GM21360 (cell line): ENCODE results near the gene DEXI.

ENCODE experiments used
- ATAC-seq: cut with Tn5 transposase; IDR thresholded peaks from one replicate; pipeline ENCODE4 v1.9.1; 2021; ENCODE audit warnings: mild to moderate bottlenecking, moderate library complexity; ENCODE audit not compliant: unreplicated experiment

The DEXI gene

DNA sequence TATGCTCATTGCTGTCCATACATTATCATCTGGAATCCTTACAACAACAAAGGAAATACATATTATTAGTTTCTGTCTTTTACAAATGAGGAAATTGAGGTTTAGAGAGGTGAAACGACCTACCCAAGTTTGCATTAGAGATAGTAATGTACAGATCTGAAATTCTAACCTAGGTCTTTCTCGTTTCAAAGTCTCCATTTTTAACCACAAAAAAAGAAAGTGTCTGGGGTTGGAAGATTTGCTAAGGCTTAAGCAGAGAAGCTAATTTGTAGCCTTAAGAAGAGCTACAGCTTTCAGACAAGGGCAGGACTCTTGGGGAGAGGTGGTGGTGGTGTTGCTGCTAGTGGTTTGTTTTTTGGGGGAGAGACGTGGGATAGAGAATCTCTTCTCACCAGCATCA, 46.1 kb downstream of the DEXI start:
- ATAC-seq = no peak

- ATAC-seq = no peak
Measured at GRCh38 chr16:10895053-10895946, 47.0 kb downstream of the DEXI start.

GRCh38 chr16:10892782-10893318, 49.4 kb downstream of the DEXI start:
- ATAC-seq = no peak

- ATAC-seq = no peak
Measured at GRCh38 chr16:10889855-10890254, 52.4 kb downstream of the DEXI start.

DNA sequence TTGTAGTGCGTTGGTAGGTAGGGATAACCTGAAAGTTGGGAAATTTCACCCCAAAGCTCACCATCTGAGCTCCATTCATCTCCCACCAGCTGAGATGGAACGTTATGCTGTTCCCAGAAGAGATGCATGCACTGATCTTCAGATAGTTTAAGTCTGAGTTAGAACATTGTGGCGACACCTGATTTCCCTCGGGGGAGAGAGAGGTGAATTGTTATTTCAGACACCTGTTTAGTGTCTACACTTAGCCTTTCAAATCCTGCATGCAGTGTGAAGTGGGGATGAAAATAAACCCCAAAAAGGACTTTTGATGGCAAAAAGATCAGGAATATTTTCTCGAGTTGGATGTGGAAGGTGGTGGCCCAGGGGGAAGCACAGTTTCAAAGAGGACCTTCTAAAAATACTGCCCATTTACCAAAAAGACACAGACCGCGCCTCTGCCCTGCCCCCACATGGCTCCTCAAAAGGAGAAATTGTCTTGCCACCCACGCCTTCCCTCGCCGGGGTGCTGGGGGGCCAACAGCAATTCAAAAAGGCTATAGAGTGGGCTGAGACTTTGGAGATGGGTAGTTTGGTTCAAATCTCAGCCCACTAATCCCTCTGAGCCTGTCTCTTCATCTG, 53.8 kb downstream of the DEXI start:
- no peak for ATAC-seq

GRCh38 chr16:10885246-10885645, 57.0 kb downstream of the DEXI start:
- no peak for ATAC-seq

DNA sequence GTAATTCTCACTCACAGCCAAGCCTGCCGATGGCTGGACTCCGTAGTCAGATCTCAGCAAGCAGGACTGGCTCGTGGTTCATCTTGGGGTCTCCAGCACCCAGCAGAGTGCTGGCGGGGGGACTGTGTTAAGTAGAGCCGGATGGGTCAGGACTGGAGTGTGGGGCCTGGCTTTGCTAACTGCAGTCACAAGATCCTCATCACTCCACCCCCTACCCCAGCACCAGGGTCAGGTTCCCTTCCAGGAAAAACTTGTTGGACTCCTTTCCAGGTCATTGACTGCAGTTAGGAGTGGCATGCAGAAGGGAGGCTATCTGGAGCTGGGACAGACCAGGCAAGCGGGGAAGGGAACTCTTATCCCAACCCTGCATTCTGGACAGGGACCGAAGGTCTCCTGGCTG, 59.3 kb downstream of the DEXI start:
- no peak for ATAC-seq

DNA sequence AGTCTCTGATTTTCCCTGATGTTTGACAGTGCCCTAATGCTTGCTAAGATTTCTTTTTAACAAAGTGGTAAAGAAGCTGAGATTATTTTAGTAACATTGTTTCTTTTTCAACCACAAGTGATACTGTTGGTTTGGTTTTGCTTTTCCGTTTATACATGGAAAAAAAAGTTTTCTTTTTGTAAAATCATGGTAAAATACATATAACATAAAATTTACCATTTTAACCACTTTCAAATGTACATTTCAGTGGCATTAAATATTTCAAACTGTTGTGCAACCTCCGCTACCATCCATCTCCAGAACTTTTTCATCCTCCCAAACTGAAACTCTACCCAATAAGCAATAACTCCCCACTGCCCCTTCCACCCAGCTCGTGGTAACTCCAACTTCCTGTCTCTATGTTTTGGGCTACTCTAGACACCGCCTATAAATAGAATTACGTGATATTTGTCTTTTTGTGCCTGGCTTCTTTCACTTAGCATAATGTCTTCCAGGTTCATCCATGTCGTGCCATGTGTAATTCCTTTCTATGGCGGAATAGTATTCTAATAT, 60.7 kb downstream of the DEXI start:
- no peak for ATAC-seq

GRCh38 chr16:10880594-10881452, 61.4 kb downstream of the DEXI start:
- no peak for ATAC-seq

DNA sequence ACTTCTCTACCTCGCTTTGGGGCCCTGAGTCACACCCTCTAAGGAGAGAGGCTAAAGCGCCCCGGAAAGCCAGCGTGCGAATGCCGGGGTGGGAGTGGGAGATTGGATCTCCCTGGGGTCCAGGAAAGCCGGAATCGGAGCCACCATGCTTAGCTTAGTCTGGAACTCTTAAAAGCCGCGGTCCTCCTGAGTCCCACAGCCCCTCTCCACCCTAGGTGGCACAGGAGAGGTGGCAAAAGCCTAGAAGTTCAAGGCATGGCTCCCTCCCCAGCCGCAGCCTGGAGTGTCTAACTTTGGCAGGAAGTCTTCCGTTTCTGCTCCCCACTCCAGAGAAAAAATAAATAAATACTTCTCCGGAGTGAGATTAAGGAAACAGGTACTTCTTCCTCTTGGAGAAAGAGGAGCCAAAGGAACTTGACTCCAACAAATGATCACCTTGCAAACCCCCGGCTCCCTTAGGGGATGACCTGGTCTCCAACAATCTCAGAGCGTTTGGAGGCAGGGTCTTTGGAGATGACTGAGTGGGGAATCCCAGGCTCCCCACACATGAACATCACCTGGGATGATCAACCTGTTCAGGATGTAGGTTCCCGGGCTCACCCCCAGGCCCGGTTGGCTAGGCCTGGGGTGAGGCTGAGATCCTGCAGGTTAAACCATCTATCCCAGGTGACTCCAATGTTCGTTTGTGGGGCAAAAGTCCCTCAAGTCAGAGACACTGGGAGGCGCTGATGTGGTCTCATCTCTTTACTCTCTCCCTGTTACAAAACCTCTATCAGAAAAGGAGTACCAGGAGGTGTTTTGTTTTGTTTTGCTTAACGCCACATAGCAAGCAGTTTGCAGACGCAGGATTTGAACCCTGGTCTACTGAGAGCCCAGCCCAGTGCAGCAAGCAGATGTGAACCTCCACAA, 62.3 kb downstream of the DEXI start:
- ATAC-seq = no peak
